ENCODE results near the gene FAM13A.

- no peak for TF ChIP-seq EZH2 (IDR thresholded peaks at IDR 0.05; ENCODE audit: borderline replicate concordance, insufficient read depth, low read depth, low read length, poor library complexity, severe bottlenecking)
- no peak for TF ChIP-seq CTCF (IDR thresholded peaks at IDR 0.05)
Measured at GRCh38 chr4:88752754-88753153, 304.2 kb downstream of the FAM13A start.
